Measurements from ENCODE around the gene IVD.

Gene IVD

DNA sequence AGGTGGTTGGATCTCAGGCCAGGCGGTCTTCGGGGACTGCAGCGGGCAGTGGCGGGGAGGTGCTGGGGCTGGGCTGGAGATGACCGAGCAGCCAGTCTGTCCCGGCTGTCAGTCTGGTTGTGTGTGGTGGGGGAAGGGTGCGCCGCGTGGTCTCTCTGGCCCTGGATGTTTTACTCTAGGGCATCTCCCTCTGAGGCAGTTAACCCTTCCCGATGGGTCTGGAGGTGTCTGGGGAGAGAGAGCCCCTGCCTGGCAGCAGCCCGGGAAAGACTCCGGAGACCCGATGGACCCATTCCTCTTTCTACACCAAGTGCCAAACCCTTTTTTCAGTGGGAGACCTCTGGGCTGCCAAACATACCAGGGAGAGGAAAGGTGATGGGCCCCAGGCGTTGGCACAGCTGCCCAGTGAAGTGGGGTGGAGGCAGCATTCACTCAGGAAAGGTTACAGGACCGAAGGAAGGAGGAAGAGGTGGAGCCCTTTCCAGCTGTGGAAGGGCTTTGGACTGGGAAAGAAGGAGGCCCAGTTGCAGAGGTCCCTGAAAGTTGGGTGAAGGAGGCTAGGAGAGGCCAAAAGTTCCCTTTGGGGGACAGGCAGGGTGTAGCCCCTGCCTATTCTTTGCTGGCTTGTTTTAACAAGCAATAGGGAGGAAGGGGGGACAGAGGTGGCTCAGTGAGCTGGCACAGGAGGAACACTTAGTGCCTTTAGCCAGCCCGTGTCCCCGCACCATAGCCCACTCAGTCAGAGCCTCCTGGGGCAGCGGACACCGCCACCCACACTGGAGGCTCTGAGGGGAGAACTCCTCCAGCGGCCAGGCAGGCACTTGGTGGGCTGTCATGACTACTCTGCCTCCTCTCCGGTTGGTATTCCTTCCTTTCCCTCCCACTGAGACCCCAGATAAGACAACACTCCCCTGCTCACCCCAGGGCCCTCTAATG, 32.4 kb downstream of the IVD start:
- H3K27ac ChIP-seq, result no peak overlapping the region
- TF ChIP-seq, protein P1, sequence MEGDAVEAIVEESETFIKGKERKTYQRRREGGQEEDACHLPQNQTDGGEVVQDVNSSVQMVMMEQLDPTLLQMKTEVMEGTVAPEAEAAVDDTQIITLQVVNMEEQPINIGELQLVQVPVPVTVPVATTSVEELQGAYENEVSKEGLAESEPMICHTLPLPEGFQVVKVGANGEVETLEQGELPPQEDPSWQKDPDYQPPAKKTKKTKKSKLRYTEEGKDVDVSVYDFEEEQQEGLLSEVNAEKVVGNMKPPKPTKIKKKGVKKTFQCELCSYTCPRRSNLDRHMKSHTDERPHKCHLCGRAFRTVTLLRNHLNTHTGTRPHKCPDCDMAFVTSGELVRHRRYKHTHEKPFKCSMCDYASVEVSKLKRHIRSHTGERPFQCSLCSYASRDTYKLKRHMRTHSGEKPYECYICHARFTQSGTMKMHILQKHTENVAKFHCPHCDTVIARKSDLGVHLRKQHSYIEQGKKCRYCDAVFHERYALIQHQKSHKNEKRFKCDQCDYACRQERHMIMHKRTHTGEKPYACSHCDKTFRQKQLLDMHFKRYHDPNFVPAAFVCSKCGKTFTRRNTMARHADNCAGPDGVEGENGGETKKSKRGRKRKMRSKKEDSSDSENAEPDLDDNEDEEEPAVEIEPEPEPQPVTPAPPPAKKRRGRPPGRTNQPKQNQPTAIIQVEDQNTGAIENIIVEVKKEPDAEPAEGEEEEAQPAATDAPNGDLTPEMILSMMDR (conservative IDR thresholded peaks at IDR 0.05), result no peak
- no peak for TF ChIP-seq ZFX (IDR thresholded peaks at IDR 0.05)

DNA sequence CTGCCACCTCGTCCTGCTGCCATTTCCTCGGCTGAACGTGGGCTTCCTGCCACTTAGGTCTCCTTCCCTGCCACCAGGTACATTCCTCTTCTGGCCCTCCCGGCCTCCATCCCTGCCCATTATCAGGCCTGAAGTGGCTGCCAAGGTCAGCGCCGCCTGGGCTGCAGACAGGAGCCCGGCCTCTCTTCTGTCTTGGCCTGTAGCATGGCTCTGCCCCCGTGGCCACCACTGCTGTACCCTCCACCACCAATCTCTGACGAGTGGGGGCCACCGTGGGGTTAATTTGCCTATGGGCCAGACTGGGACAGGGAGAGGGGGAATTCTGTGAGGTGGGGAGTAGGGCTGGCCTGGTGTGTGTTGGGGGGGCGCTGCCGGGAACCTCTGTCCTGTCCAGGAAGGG, 33.1 kb downstream of the IVD start:
- TF ChIP-seq, protein P1 (conservative IDR thresholded peaks at IDR 0.05), result no peak
- TF ChIP-seq ZFX (IDR thresholded peaks at IDR 0.05), result no peak
- no peak overlapping the region for H3K27ac ChIP-seq

DNA sequence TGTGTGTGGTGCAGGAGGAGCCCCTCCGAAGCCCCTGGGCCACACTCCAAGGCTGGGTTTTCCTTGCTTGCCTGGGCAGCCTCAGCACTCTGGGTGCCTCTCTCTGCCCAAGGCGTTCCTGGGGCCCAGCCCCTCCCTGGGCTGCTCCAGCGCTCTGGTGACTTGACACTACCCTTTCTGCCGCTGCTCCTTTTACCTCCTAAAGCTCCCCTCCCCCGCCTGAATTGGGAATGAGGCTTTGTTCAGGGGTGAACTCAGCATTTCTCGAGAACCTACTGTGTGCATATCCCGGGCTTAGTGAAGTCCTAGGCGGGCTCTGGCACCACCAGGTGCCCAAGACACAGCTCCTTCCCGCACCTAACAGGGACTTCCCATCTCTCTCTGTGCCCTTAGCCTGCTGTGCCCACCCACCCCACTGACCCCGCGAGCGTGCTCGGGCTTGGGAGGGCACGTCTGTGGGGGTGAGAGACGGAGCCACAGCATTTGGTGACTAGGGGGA, 33.9 kb downstream of the IVD start:
- TF ChIP-seq ZFX (IDR thresholded peaks at IDR 0.05), result no peak
- TF ChIP-seq, protein P1 (conservative IDR thresholded peaks at IDR 0.05), result no peak
- peak overlapping the region; percentile 65 for H3K27ac ChIP-seq

DNA sequence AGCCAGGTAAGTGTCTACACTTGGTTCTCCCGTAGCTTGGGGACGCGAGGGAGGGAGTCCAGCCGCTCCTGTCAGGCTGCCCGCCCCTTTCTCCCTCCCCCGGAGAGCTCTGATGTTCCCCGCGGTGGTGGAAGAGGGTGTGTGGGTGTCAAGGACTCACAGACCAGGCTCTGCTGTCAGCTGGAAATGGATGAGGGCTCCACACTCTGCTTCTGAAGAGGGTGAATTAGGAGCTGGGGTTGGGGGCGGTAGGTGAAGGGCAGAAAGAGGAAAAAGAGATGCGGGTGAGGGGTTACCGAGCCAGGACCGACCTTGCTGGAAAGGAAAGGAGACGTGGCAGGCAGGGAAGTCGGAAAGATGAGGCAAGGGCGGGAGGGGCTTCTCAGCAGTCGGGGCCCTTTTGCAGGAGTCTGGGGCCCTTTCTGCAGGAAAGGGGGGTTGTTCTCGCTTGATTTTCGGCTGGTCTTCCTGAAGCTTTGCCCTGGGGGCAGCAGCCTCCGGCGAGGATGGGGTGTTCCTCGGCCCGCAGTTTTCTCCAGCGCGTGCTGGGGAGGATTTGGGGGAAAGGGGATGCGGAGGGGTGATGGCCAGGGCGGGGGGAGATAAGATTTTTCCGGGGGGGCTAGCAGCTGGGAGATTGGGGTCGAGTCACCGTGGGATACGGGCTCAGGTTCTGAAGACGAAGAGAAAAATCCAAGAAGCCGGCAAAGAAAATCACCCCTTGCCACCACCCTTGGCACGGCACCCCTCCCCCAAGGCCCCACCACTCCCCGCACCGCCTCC, 34.6 kb downstream of the IVD start:
- peak overlapping the region; percentile 65 for H3K27ac ChIP-seq
- TF ChIP-seq ZFX (IDR thresholded peaks at IDR 0.05), result no peak
- TF ChIP-seq, protein P1 (conservative IDR thresholded peaks at IDR 0.05), result no peak

DNA sequence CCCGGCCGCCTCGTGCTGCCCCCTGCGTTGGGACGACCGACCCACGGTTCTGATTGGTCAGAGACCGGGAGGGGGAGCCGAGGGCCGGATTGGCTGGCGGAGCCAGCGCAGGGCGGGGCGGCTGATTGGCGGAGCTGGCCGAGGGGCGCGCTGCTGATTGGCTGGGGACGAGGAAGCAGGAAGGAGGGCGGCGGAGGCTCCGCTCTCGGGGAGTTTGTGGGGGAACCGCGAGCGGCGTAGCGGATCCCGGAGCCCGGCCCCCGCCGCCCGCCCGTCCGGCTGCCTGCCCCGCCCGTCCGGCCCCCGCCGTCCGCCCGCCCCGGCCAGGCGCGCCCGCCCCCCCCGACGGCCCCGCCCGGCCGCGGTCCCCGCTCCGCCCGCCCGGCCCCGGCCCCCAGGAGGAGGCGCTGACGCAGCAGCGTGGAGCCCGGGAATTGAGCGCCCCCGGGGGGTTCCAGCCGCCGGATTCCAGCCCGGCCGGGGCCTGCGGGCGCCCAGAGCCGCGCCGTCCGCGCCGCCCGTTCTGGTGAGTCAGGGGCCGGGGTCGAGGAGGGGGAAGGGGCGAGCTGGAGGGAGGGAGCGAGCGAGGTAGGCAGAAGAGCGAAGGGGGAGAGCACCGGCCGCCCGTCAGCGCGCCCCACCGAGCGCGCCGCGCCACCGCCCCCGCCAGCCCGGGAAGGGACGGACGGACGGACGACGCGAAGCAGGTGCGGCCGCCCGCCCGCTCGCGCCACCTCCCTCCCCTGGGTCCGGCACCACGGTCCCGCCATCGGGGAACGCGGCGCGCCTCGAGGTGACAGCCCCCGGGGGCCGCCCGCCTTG, 35.4 kb downstream of the IVD start, which contains the start of gene BAHD1:
Gene BAHD1 (plus strand): TSS at position 211 of the 822 bp plus-strand sequence. CDS start 17,512 bp downstream, outside the sequence.
- TF ChIP-seq ZFX (IDR thresholded peaks at IDR 0.05), result 0 out of 2 replicates have a peak, but pooled peaks have one; percentile 9
- TF ChIP-seq, protein P1 (conservative IDR thresholded peaks at IDR 0.05), result no peak; the same call in 1 of the 2 replicates
- peak within 1 kb of the TSS; percentile 65 for H3K27ac ChIP-seq

DNA sequence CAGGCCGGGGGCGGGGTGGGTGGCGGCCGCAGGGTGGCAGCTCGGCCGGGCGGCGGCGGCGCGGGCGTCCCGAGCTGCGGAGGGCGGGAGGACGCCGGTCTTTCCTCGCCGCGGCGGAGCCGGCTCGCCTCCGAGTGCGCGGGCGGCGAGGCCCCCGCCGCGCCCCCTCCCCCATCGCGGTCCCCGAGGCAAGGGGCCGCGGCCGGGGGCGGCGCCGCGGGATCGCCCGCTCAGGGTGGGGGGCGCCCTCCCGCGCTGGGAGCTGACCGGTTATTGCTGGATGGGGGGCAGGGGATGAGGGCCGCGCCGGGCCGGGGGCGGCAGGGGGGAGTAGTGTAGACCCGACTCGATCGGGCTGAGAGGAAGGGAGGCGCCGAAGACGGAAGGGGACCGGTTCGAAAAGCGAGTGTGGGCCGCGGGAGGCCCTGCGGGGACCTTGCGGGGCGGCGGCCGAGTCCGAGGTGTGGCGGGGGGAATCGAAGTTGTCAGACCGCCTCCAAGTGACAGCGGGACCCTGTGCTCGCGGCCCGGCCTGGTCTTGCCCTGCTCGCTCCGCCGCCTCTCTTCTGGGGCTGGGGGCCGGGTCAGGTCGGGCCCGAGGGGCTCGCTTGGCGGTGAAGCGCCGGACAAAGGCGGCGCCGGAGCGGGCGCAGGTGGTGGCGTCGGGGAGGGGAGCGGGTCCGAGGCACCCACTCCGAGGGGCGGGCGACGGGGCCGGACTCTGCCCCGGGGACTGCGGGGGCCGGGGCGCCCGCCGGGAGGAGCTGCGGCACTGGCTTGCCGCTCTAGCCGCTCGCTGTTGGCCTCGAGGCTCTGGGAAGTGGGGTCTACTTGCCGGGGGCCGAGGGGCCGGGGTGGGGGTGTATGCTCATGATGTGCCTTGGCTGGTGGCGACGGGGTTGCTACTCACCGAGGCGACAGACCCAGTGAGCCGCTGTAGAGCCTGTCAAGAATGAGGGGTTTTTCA, 36.3 kb downstream of the IVD start:
- peak overlapping the region; percentile 65 for H3K27ac ChIP-seq
- TF ChIP-seq, protein P1 (conservative IDR thresholded peaks at IDR 0.05), result no peak
- TF ChIP-seq ZFX (IDR thresholded peaks at IDR 0.05), result no peak
